ENCODE measurements around the gene KRT77. TPM values are rescaled to one million over a fixed set of nuclear protein-coding genes. Genes with fewer than 3 reads are reported as not detected.

KRT77 gene
- total and polyA plus RNA-seq, 2 experiments from 2014 or later, result not detected

GRCh38 chr12:52648012-52648550 is 55.2 kb downstream of the KRT77 start:
- H3K79me2 ChIP-seq (ENCODE audit: insufficient read depth), result no peaks in the 10 kb centered on the region
- no peak for DNase-seq
- no peak overlapping the region for H2AFZ ChIP-seq
- no peak overlapping the region for H3K9ac ChIP-seq
- no peaks in the 10 kb centered on the region for H4K20me1 ChIP-seq (ENCODE audit: insufficient read depth)
- TF ChIP-seq EZH2phosphoT487 (IDR thresholded peaks at IDR 0.05; ENCODE audit: insufficient read depth, low read depth) (no peak), EZH2 (IDR thresholded peaks at IDR 0.05; ENCODE audit: insufficient read depth, poor library complexity, severe bottlenecking) (no peak)
- no peak overlapping the region for H3K4me3 ChIP-seq
- H3K27me3 ChIP-seq (replicated peaks; ENCODE audit: insufficient read depth), result peaks cover 49% of the 10 kb centered on the region
- in situ Hi-C loops (cut with MboI), result no loop called here
- 72 to 75% methylated on average over 8 of the region's 8 CpGs for WGBS, 2 experiments (ENCODE audit: low coverage in 1 of 2, low lambda C conversion rate in 2 of 2, missing lambda C conversion rate in 2 of 2)
- no peaks in the 10 kb centered on the region for H3K4me1 ChIP-seq (ENCODE audit: insufficient read depth)
- H3K27ac ChIP-seq, result no peak overlapping the region
- no peak overlapping the region for H3K4me2 ChIP-seq (ENCODE audit: unreplicated experiment)
- no peaks in the 10 kb centered on the region for H3K36me3 ChIP-seq (ENCODE audit: low read depth)
- H3K9me3 ChIP-seq (ENCODE audit: low read depth), result no peaks in the 10 kb centered on the region
- no peaks in the 10 kb centered on the region for H3F3A ChIP-seq (ENCODE audit: insufficient read depth)
- H3K9me2 ChIP-seq (ENCODE audit: insufficient read depth), result no peaks in the 10 kb centered on the region

- H2AFZ ChIP-seq, result no peak overlapping the region
- no peaks in the 10 kb centered on the region for H3K9me2 ChIP-seq (ENCODE audit: insufficient read depth)
- no peak overlapping the region for H3K27ac ChIP-seq
- H3K79me2 ChIP-seq (ENCODE audit: insufficient read depth), result no peaks in the 10 kb centered on the region
- no peaks in the 10 kb centered on the region for H3F3A ChIP-seq (ENCODE audit: insufficient read depth)
- H3K4me1 ChIP-seq (ENCODE audit: insufficient read depth), result no peaks in the 10 kb centered on the region
- in situ Hi-C loops (cut with MboI), result no loop called here
- no peak overlapping the region for H3K4me2 ChIP-seq (ENCODE audit: unreplicated experiment)
- no peak overlapping the region for H3K4me3 ChIP-seq
- no peaks in the 10 kb centered on the region for H3K9me3 ChIP-seq (ENCODE audit: low read depth)
- H4K20me1 ChIP-seq (ENCODE audit: insufficient read depth), result no peaks in the 10 kb centered on the region
- peaks cover 44% of the 10 kb centered on the region for H3K27me3 ChIP-seq (replicated peaks; ENCODE audit: insufficient read depth)
- WGBS, 2 experiments (ENCODE audit: low coverage in 1 of 2, low lambda C conversion rate in 2 of 2, missing lambda C conversion rate in 2 of 2), result 81 to 84% methylated on average over 9 of the region's 9 CpGs
- no peak overlapping the region for H3K9ac ChIP-seq
- DNase-seq, result no peak
- TF ChIP-seq EZH2 (IDR thresholded peaks at IDR 0.05; ENCODE audit: insufficient read depth, poor library complexity, severe bottlenecking), result no peak
- no peak for TF ChIP-seq EZH2phosphoT487 (IDR thresholded peaks at IDR 0.05; ENCODE audit: insufficient read depth, low read depth)
- H3K36me3 ChIP-seq (ENCODE audit: low read depth), result no peaks in the 10 kb centered on the region
Measured at GRCh38 chr12:52647601-52648000, 55.7 kb downstream of the KRT77 start.

- no peaks in the 10 kb centered on the region for H3F3A ChIP-seq (ENCODE audit: insufficient read depth)
- no peak overlapping the region for H3K4me2 ChIP-seq (ENCODE audit: unreplicated experiment)
- peaks cover 49% of the 10 kb centered on the region for H3K27me3 ChIP-seq (replicated peaks; ENCODE audit: insufficient read depth)
- no peaks in the 10 kb centered on the region for H3K79me2 ChIP-seq (ENCODE audit: insufficient read depth)
- H3K9me3 ChIP-seq (ENCODE audit: low read depth), result no peaks in the 10 kb centered on the region
- H2AFZ ChIP-seq, result no peak overlapping the region
- no peaks in the 10 kb centered on the region for H4K20me1 ChIP-seq (ENCODE audit: insufficient read depth)
- H3K4me3 ChIP-seq, result no peak overlapping the region
- no peak overlapping the region for H3K27ac ChIP-seq
- no peaks in the 10 kb centered on the region for H3K9me2 ChIP-seq (ENCODE audit: insufficient read depth)
- TF ChIP-seq EZH2 (IDR thresholded peaks at IDR 0.05; ENCODE audit: insufficient read depth, poor library complexity, severe bottlenecking), result no peak
- no peak for TF ChIP-seq EZH2phosphoT487 (IDR thresholded peaks at IDR 0.05; ENCODE audit: insufficient read depth, low read depth)
- no peak for DNase-seq
- no peaks in the 10 kb centered on the region for H3K36me3 ChIP-seq (ENCODE audit: low read depth)
- H3K9ac ChIP-seq, result no peak overlapping the region
- in situ Hi-C loops (cut with MboI), result no loop called here
- 61 to 67% methylated on average over 12 of the region's 12 CpGs for WGBS, 2 experiments (ENCODE audit: low coverage in 1 of 2, low lambda C conversion rate in 2 of 2, missing lambda C conversion rate in 2 of 2)
- H3K4me1 ChIP-seq (ENCODE audit: insufficient read depth), result no peaks in the 10 kb centered on the region
Measured at GRCh38 chr12:52646613-52647012, 56.7 kb downstream of the KRT77 start.

GRCh38 chr12:52645982-52646381 is 57.3 kb downstream of the KRT77 start:
- 41 to 55% methylated on average over 4 of the region's 4 CpGs for WGBS, 2 experiments (ENCODE audit: low coverage in 1 of 2, low lambda C conversion rate in 2 of 2, missing lambda C conversion rate in 2 of 2)
- Histone ChIP-seq H3K79me2 (ENCODE audit: insufficient read depth) (no peaks in the 10 kb centered on the region), H3K27me3 (replicated peaks; ENCODE audit: insufficient read depth) (peaks cover 56% of the 10 kb centered on the region), H2AFZ (no peak overlapping the region), H3K4me3 (no peak overlapping the region), H3K9ac (no peak overlapping the region), H4K20me1 (ENCODE audit: insufficient read depth) (no peaks in the 10 kb centered on the region), H3K27ac (no peak overlapping the region), H3K4me2 (ENCODE audit: unreplicated experiment) (no peak overlapping the region), H3K9me2 (ENCODE audit: insufficient read depth) (no peaks in the 10 kb centered on the region), H3F3A (ENCODE audit: insufficient read depth) (no peaks in the 10 kb centered on the region), H3K4me1 (ENCODE audit: insufficient read depth) (no peaks in the 10 kb centered on the region), H3K36me3 (ENCODE audit: low read depth) (no peaks in the 10 kb centered on the region), H3K9me3 (ENCODE audit: low read depth) (no peaks in the 10 kb centered on the region)
- TF ChIP-seq EZH2phosphoT487 (IDR thresholded peaks at IDR 0.05; ENCODE audit: insufficient read depth, low read depth), result no peak
- TF ChIP-seq EZH2 (IDR thresholded peaks at IDR 0.05; ENCODE audit: insufficient read depth, poor library complexity, severe bottlenecking), result no peak
- in situ Hi-C loops (cut with MboI), result no loop called here
- DNase-seq, result no peak
